ENCODE results near the gene SMURF1. TPM values are rescaled to one million over a fixed set of nuclear protein-coding genes. Genes with fewer than 3 reads are reported as not detected.
A peak's percentile ranks its signal among the peaks of the same experiment; 100 is the strongest.

Gene SMURF1
- total RNA-seq, 1 experiment from 2014 or later = 16.7 TPM

DNA sequence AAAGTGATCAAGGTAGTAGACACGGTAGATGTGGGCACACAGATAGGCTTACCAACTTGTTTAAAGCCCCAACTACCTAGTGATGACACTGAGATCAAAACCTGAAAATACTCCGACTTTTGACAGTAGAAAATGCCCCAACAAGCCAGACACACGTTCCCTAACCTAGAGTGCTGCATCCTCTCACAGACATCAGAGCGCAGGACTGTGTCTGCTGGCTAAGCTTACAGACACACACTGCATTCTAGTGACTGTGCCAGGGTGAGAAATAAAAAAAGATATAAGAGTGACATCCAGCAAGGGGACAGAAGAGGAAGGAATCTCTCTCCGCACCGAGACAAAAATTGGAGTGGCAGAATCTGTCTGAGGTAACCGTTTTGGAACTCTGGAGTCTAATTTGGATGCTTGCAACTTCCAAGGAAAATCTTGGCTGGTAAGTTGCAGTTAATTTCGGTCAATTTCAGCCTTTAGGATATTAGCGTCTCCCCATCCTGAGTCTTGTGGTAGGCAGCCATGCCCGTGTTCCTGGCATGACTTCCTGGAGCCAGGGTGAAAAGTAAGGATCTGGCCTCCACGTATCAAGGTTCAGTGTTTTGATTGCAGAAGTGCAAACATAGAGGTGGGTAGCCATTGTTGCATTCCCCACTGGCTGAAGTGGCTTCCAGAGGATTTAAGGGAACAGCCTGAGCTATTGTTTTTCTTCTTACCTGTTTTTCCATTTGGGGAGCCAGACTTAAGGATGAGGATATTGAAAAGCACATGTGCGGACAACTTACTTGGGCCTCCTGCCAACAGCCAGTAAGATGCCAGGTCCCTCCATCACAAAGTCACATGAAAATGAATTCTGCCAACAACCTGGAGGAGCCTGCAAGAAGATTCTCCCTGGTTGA lies 124.1 kb downstream of the SMURF1 start:
- peaks cover 38% of the 10 kb centered on the region for H3K36me3 ChIP-seq (ENCODE audit: insufficient read depth, low read length)
- no peak for DNase-seq
- H4K20me1 ChIP-seq (ENCODE audit: insufficient read depth, low read depth, low read length) = no peaks in the 10 kb centered on the region

DNA sequence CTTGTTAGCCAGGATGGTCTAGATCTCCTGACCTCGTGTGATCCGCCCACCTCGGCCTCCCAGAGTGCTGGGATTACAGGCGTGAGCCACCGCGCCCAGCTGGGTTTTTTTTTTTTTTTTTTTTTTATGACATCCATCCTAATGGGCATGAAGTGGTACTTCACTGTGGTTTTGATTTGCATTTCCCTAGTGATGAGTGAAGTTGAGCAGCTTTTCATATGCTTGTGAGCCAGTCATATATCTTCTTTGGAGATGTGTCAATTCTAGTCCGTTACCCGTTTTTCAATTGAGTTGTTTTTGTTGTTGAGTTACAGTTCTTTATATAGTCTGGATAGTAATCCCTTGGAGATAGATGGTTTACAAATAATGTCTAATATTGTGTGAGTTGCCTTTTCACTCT lies 127.7 kb downstream of the SMURF1 start:
- no peaks in the 10 kb centered on the region for H3K27me3 ChIP-seq (ENCODE audit: low read length)

More for the DNA sequence above, 124.1 kb downstream of the SMURF1 start:
- peaks cover 30% of the 10 kb centered on the region for H3K4me1 ChIP-seq (ENCODE audit: low read length)
- no peak overlapping the region for H3K4me2 ChIP-seq (ENCODE audit: low read depth, low read length, poor library complexity, severe bottlenecking)
- no peaks in the 10 kb centered on the region for H3K9me2 ChIP-seq (replicated peaks; ENCODE audit: insufficient read depth, low read length)
- H3K27me3 ChIP-seq (ENCODE audit: low read length) = no peaks in the 10 kb centered on the region
- H2AFZ ChIP-seq (ENCODE audit: low read length) = no peak overlapping the region
- peaks cover 40% of the 10 kb centered on the region for H3K79me2 ChIP-seq (ENCODE audit: low read length)
- no peak overlapping the region for H3K27ac ChIP-seq (ENCODE audit: low read length)
- no peak overlapping the region for H3K9ac ChIP-seq (ENCODE audit: low read length)
- no peaks in the 10 kb centered on the region for H3K9me3 ChIP-seq (ENCODE audit: low read length)
- no peak overlapping the region for H3K4me3 ChIP-seq (ENCODE audit: low read length)

DNA sequence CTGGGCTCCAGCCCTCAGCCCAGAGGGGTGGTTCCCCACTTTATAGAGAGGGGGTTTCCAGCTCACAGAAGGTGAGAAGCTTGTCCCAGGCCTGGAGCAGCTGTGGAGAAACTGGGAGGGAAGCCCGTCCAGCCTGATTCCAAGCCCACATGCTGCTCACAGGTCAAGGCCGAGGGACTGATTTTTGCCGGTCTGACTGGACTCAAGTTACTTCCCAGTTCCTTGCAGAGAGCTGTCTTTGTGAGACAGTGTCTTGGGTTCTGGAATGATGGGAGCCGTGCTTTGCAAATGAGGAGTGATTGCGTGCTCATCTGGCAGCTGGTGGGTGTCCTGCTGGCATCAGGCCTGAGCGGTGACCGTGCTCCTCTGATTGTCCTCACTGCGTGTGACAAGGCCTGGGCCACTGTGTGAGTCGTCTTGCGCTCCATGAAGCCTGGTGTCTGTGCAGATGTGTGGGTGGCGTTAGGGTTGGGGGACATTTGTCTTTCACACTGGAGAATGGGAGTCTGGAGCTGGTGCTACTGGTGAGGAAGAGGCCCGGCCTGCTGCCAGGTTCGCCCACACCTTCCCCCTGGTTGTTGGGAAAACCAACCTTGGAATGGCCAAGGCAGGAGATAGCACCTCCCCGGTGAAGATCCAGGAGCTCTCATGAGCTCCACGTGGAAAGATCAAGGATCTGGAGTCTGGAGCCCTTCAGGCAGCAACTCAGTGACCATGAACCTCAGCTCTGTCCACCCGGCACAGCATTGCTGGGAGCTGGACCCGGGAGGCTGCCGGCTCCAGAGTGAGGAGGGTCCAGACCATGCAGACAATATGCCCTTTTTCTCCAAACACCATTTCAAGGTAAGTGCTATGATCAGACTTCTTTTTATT lies 129.6 kb downstream of the SMURF1 start:
- DNase-seq = no peak
- no peaks in the 10 kb centered on the region for H3K27me3 ChIP-seq (ENCODE audit: low read length)
- H3K9ac ChIP-seq (ENCODE audit: low read length) = no peak overlapping the region
- no peak overlapping the region for H3K4me3 ChIP-seq (ENCODE audit: low read length)
- H3K4me2 ChIP-seq (ENCODE audit: low read depth, low read length, poor library complexity, severe bottlenecking) = no peak overlapping the region
- H4K20me1 ChIP-seq (ENCODE audit: insufficient read depth, low read depth, low read length) = no peaks in the 10 kb centered on the region
- no peaks in the 10 kb centered on the region for H3K9me2 ChIP-seq (replicated peaks; ENCODE audit: insufficient read depth, low read length)
- peaks cover 21% of the 10 kb centered on the region for H3K79me2 ChIP-seq (ENCODE audit: low read length)
- H3K4me1 ChIP-seq (ENCODE audit: low read length) = peaks cover 15% of the 10 kb centered on the region
- no peak overlapping the region for H2AFZ ChIP-seq (ENCODE audit: low read length)
- no peak overlapping the region for H3K27ac ChIP-seq (ENCODE audit: low read length)
- H3K36me3 ChIP-seq (ENCODE audit: insufficient read depth, low read length) = peaks cover 39% of the 10 kb centered on the region; the same call in 1 of the 2 replicates
- H3K9me3 ChIP-seq (ENCODE audit: low read length) = no peaks in the 10 kb centered on the region

More for the DNA sequence above, 127.7 kb downstream of the SMURF1 start:
- Histone ChIP-seq H3K4me2 (ENCODE audit: low read depth, low read length, poor library complexity, severe bottlenecking) (peak overlapping the region; percentile 9), H3K4me1 (ENCODE audit: low read length) (peaks cover 18% of the 10 kb centered on the region), H2AFZ (ENCODE audit: low read length) (no peak overlapping the region), H3K36me3 (ENCODE audit: insufficient read depth, low read length) (peaks cover 54% of the 10 kb centered on the region), H3K9me2 (replicated peaks; ENCODE audit: insufficient read depth, low read length) (no peaks in the 10 kb centered on the region), H4K20me1 (ENCODE audit: insufficient read depth, low read depth, low read length) (no peaks in the 10 kb centered on the region), H3K9me3 (ENCODE audit: low read length) (no peaks in the 10 kb centered on the region), H3K4me3 (ENCODE audit: low read length) (no peak overlapping the region), H3K27ac (ENCODE audit: low read length) (peak overlapping the region; percentile 50), H3K9ac (ENCODE audit: low read length) (no peak overlapping the region), H3K79me2 (ENCODE audit: low read length) (peaks cover 34% of the 10 kb centered on the region)
- DNase-seq = peak; percentile 67

DNA sequence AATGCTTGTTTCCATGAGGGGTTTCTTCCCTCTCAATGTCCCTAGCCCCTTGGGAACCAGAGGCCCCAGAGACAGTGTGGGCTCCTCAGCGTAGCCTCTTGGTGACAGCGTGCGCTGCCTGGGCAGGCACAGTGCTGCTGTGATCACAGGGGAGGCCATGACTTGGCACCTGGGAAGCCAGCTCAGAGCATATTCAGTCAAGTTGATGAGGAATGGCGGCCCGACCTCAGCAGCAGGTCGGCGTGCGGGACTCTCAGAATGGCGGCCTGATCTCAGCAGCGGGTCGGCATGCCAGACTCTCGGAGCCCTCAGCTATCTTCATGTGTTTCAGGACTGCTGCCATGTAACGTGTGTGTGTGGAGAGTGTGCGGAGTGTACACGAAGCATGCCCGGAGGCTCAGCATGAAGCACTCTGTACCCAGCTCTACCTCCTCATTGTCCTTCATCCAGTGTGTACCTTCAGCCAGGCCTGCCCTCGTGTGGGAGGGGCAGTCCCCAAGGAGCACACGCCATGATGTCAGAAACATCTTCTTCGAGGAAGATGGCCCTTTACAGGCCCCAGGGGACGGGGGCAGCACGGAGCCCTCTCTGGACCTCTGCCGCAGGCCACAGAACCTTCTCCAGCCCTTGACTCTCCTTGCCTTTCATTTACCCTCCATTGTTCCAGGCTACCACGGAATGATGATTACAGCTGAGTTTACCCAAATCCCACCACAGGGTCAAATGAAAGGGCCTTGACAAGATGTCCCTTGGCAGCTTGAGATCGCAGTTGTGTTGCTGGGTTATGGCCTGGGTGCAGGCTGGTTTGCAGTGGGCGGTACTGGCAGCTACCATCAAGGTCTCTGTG lies 130.4 kb downstream of the SMURF1 start:
- no peaks in the 10 kb centered on the region for H3K27me3 ChIP-seq (ENCODE audit: low read length)
- peaks cover 36% of the 10 kb centered on the region; the same call in 1 of the 2 replicates for H3K36me3 ChIP-seq (ENCODE audit: insufficient read depth, low read length)
- no peak overlapping the region for H3K4me3 ChIP-seq (ENCODE audit: low read length)
- no peak overlapping the region for H3K4me2 ChIP-seq (ENCODE audit: low read depth, low read length, poor library complexity, severe bottlenecking)
- H3K9me2 ChIP-seq (replicated peaks; ENCODE audit: insufficient read depth, low read length) = no peaks in the 10 kb centered on the region
- no peaks in the 10 kb centered on the region for H3K9me3 ChIP-seq (ENCODE audit: low read length)
- no peak overlapping the region for H3K9ac ChIP-seq (ENCODE audit: low read length)
- H3K4me1 ChIP-seq (ENCODE audit: low read length) = peaks cover 13% of the 10 kb centered on the region
- no peaks in the 10 kb centered on the region for H4K20me1 ChIP-seq (ENCODE audit: insufficient read depth, low read depth, low read length)
- DNase-seq = no peak
- H3K79me2 ChIP-seq (ENCODE audit: low read length) = peaks cover 14% of the 10 kb centered on the region
- no peak overlapping the region for H3K27ac ChIP-seq (ENCODE audit: low read length)
- H2AFZ ChIP-seq (ENCODE audit: low read length) = no peak overlapping the region

DNA sequence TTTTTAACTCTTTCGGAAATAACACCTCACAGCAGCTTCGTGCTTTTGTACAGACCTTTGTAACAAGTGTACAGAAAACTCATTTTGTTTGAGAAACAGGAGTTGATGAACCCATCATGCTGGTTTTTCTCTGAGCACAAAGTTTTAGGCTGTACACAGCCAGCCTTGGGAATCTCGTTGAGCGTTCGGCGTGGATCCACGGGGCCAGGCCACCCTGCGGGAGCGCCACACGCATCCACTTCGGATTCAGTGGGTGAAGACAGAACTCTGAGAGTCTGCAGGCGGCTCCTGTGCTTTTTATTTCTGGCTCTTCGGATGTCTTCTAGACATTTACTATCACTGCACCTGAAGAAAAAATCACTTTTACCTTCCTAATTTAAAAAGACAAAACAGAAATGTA lies 131.2 kb downstream of the SMURF1 start:
- H3K36me3 ChIP-seq (ENCODE audit: insufficient read depth, low read length) = peaks cover 31% of the 10 kb centered on the region; the same call in 1 of the 2 replicates
- H3K27ac ChIP-seq (ENCODE audit: low read length) = no peak overlapping the region
- no peak overlapping the region for H2AFZ ChIP-seq (ENCODE audit: low read length)
- no peak overlapping the region for H3K9ac ChIP-seq (ENCODE audit: low read length)
- no peaks in the 10 kb centered on the region for H4K20me1 ChIP-seq (ENCODE audit: insufficient read depth, low read depth, low read length)
- no peak overlapping the region for H3K4me3 ChIP-seq (ENCODE audit: low read length)
- no peaks in the 10 kb centered on the region for H3K9me3 ChIP-seq (ENCODE audit: low read length)
- no peaks in the 10 kb centered on the region for H3K9me2 ChIP-seq (replicated peaks; ENCODE audit: insufficient read depth, low read length)
- H3K4me1 ChIP-seq (ENCODE audit: low read length) = peaks cover 10% of the 10 kb centered on the region
- peaks cover 8% of the 10 kb centered on the region for H3K79me2 ChIP-seq (ENCODE audit: low read length)
- no peak overlapping the region for H3K4me2 ChIP-seq (ENCODE audit: low read depth, low read length, poor library complexity, severe bottlenecking)
- no peak for DNase-seq
- H3K27me3 ChIP-seq (ENCODE audit: low read length) = no peaks in the 10 kb centered on the region

DNA sequence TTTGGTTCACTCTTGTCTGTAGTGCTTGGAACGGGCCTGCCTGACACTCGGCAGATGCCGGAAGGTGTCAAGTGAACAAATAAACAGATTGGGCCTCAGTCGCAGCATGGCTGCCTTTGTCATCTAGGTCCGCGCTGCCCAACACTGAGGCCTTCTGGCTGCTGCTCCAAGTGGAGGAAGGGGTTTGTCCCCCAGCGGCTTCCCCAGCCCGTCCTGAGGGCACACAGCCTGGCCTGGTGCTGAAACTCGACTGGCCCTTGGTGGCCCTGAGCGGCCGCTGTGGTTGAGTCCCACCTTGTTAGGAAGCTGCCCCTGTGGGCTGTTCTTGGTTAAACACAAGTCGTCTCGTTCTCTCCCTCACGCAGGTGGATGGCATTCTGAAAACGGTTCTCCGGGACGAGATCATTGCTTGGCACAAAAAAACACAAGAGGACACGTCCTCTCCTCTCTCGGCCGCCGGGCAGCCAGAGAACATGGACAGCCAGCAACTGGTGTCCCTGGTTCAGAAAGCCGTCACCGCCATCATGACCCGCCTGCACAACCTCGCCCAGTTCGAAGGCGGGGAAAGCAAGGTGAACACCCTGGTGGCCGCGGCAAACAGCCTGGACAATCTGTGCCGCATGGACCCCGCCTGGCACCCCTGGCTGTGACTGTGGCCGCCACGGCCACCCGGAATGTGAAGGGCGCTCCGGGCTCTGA lies 132.1 kb downstream of the SMURF1 start:
- no peaks in the 10 kb centered on the region for H3K27me3 ChIP-seq (ENCODE audit: low read length)
- no peak overlapping the region for H3K4me3 ChIP-seq (ENCODE audit: low read length)
- H3K27ac ChIP-seq (ENCODE audit: low read length) = no peak overlapping the region
- peaks cover 32% of the 10 kb centered on the region for H3K36me3 ChIP-seq (ENCODE audit: insufficient read depth, low read length)
- H3K9me2 ChIP-seq (replicated peaks; ENCODE audit: insufficient read depth, low read length) = no peaks in the 10 kb centered on the region
- H3K4me1 ChIP-seq (ENCODE audit: low read length) = peaks cover 8% of the 10 kb centered on the region
- H3K4me2 ChIP-seq (ENCODE audit: low read depth, low read length, poor library complexity, severe bottlenecking) = no peak overlapping the region
- H2AFZ ChIP-seq (ENCODE audit: low read length) = no peak overlapping the region
- H3K9me3 ChIP-seq (ENCODE audit: low read length) = no peaks in the 10 kb centered on the region
- DNase-seq = no peak
- no peak overlapping the region for H3K9ac ChIP-seq (ENCODE audit: low read length)
- H3K79me2 ChIP-seq (ENCODE audit: low read length) = 0 out of 2 replicates have a peak, but pooled peaks cover under 1% of the 10 kb centered on the region
- H4K20me1 ChIP-seq (ENCODE audit: insufficient read depth, low read depth, low read length) = no peaks in the 10 kb centered on the region

DNA sequence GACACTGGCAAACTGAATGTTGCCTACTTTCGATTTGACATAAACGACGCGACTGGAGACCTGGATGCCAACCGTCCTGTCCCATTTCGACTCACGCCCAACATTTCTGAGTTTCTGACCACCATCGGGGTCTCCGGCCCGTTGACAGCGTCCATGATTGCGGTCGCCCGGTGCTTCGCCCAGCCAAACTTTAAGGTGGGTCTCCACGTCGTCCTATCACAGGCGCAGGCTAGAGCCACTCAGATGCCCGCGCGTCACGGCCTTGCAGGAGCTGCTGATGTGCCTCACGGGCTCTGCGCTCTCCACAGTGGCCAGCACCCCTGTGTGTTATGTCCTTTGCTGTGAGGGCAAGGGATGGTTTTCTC lies 132.6 kb downstream of the SMURF1 start:
- H3K27ac ChIP-seq (ENCODE audit: low read length) = no peak overlapping the region
- H3K79me2 ChIP-seq (ENCODE audit: low read length) = 0 out of 2 replicates have a peak, but pooled peaks cover 2% of the 10 kb centered on the region
- no peak overlapping the region for H3K4me2 ChIP-seq (ENCODE audit: low read depth, low read length, poor library complexity, severe bottlenecking)
- no peak overlapping the region for H3K9ac ChIP-seq (ENCODE audit: low read length)
- H2AFZ ChIP-seq (ENCODE audit: low read length) = no peak overlapping the region
- H3K9me2 ChIP-seq (replicated peaks; ENCODE audit: insufficient read depth, low read length) = no peaks in the 10 kb centered on the region
- no peak for DNase-seq
- peaks cover 4% of the 10 kb centered on the region for H3K4me1 ChIP-seq (ENCODE audit: low read length)
- H3K4me3 ChIP-seq (ENCODE audit: low read length) = no peak overlapping the region
- no peaks in the 10 kb centered on the region for H3K27me3 ChIP-seq (ENCODE audit: low read length)
- no peaks in the 10 kb centered on the region for H4K20me1 ChIP-seq (ENCODE audit: insufficient read depth, low read depth, low read length)
- H3K36me3 ChIP-seq (ENCODE audit: insufficient read depth, low read length) = peaks cover 33% of the 10 kb centered on the region
- H3K9me3 ChIP-seq (ENCODE audit: low read length) = no peaks in the 10 kb centered on the region

Data from Karpas-422 (cell line).